Gastrocnemius medialis (tissue), 4 donors: ENCODE data around the gene SOX11.

Experiments used
- CTCF ChIP-seq, 5 experiments: fragments of 450-650 bp in 3 of 5; fragments of 200-600 bp in 2 of 5; sonication (generic) in 2 of 5; IDR thresholded peaks in 4 of 5; conservative IDR thresholded peaks in 1 of 5; 1 replicate in 4 of 5; 2 replicates in 1 of 5; pipeline ENCODE4 v1.5.1; 2016 to 2019; ENCODE audit warnings: antibody characterized with exemption in 5 of 5, mild to moderate bottlenecking in 3 of 5, moderate library complexity in 3 of 5
- POLR2A ChIP-seq, 2 donors: fragments of 450-650 bp; IDR thresholded peaks; one replicate each; pipeline ENCODE4 v1.6.1; 2017; ENCODE audit warnings: antibody characterized with exemption in 2 of 2, mild to moderate bottlenecking in 2 of 2, moderate library complexity in 2 of 2

- TF ChIP-seq POLR2A (IDR thresholded peaks at IDR 0.05), result no peak
- TF ChIP-seq CTCF (IDR thresholded peaks at IDR 0.05 in 4 of 5, conservative IDR thresholded peaks at IDR 0.05 in 1 of 5), result no peak
Observed at GRCh38 chr2:5692561-5693286, 540 bp downstream of the SOX11 start.
